Loucy (cell line): ENCODE data around the gene FZD2.

Experiments used
- H2AFZ ChIP-seq: fragments of 200-600 bp; sonication (generic); 2 replicates; pipeline ENCODE4 v1.6.0; 2016; ENCODE audit warnings: antibody characterized with exemption, mild to moderate bottlenecking, low read length, moderate library complexity
- H3F3A ChIP-seq: fragments of 200-600 bp; 2 replicates; pipeline ENCODE4 v1.6.0; 2016; ENCODE audit warnings: antibody characterized with exemption, low read depth, mild to moderate bottlenecking
- H3K27me3 ChIP-seq: fragments of 200-600 bp; sonication (generic); 2 replicates; pipeline ENCODE4 v1.6.1; 2014; ENCODE audit warnings: low read length, mild to moderate bottlenecking; ENCODE audit not compliant: insufficient read depth, poor library complexity, severe bottlenecking
- H3K36me3 ChIP-seq: fragments of 200-600 bp; sonication (generic); 2 replicates; pipeline ENCODE4 v1.6.1; 2016; ENCODE audit warnings: low read length; ENCODE audit not compliant: insufficient read depth
- H3K4me1 ChIP-seq: fragments of 200-600 bp; sonication (generic); 2 replicates; pipeline ENCODE4 v1.5.1; 2014; ENCODE audit warnings: low read length, mild to moderate bottlenecking; ENCODE audit not compliant: insufficient read depth, poor library complexity, severe bottlenecking
- H3K4me2 ChIP-seq: fragments of 200-600 bp; sonication (generic); 2 replicates; pipeline ENCODE4 v1.6.0; 2014; ENCODE audit warnings: antibody characterized with exemption, low read length, low read depth, mild to moderate bottlenecking; ENCODE audit not compliant: poor library complexity, severe bottlenecking
- H3K4me3 ChIP-seq: fragments of 200-600 bp; sonication (generic); 2 replicates; pipeline ENCODE4 v1.5.1; 2014; ENCODE audit warnings: low read length, mild to moderate bottlenecking, mixed read lengths; ENCODE audit not compliant: poor library complexity, severe bottlenecking
- H3K79me2 ChIP-seq: fragments of 200-600 bp; sonication (generic); 2 replicates; pipeline ENCODE4 v1.6.1; 2014; ENCODE audit warnings: low read length; ENCODE audit not compliant: insufficient read depth
- H3K9ac ChIP-seq: fragments of 200-600 bp; sonication (generic); 2 replicates; pipeline ENCODE4 v1.6.0; 2014; ENCODE audit warnings: mild to moderate bottlenecking, low read depth, low read length, moderate library complexity; ENCODE audit not compliant: poor library complexity, severe bottlenecking
- H3K9me2 ChIP-seq: fragments of 200-600 bp; sonication (generic); replicated peaks from 2 replicates; pipeline ENCODE4 v1.6.1; 2016; ENCODE audit warnings: low read depth, low read length, mixed read lengths
- H3K9me3 ChIP-seq: fragments of 200-600 bp; sonication (generic); 2 replicates; pipeline ENCODE4 v1.6.1; 2014; ENCODE audit warnings: mild to moderate bottlenecking, antibody characterized with exemption, low read length, low read depth; ENCODE audit not compliant: insufficient read depth
- H4K20me1 ChIP-seq: fragments of 200-600 bp; sonication (generic); 2 replicates; pipeline ENCODE4 v1.6.0; 2014; ENCODE audit warnings: antibody characterized with exemption, low read length, mild to moderate bottlenecking; ENCODE audit not compliant: insufficient read depth, poor library complexity, severe bottlenecking
- CTCF ChIP-seq: fragments of 200-600 bp; sonication (generic); conservative IDR thresholded peaks from 2 replicates; pipeline ENCODE4 v1.5.1; 2014; ENCODE audit warnings: mild to moderate bottlenecking, antibody characterized with exemption, low read length
- EZH2phosphoT487 ChIP-seq: fragments of 200-600 bp; IDR thresholded peaks from 2 replicates; pipeline ENCODE4 v1.6.1; 2018; ENCODE audit warnings: antibody characterized with exemption, mild to moderate bottlenecking, moderate library complexity, borderline replicate concordance

Gene FZD2

DNA sequence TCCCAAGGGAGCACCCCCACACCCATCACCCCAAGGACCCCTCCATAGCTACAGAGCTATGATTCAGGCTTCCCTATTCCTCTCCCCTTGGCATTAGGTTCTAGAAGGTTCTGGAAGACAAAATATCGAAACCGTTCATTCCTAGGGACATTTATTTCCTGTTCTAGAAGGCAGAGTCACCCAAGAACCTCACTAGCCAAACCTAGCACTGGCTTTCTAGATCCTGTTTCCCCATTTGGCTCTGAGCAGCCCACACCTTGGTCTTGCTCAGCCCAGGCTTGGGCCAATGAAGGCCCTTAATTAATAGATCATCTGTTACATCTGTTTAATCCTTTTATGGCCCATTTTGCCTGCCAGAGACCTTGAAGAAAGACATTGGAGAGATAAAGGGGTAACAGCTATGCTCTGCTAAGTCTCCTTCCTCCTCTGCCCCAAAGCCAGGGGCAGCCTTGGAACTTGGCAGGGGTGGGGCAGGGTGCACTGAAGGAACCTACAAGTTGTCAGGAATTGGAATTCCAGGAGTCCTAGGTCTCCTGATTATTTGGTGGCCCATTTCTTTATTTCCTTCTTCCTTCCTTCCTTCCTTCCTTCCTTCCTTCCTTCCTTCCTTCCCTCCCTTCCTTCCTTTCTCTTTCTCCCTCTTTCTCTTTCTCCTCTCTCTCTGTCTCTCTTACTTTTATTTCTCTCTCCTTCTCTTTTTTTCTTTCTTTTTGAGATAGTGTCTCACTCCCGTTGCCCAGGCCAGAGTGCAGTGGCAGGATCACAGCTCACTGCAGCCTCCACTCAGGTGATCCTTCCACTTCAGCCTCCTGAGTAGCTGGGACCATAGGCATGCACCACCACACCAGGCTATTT is 8.7 kb upstream of the FZD2 start:
- H3F3A ChIP-seq = no peaks in the 10 kb centered on the region
- TF ChIP-seq CTCF (no peak), EZH2phosphoT487 (no peak)
- no peaks in the 10 kb centered on the region for H3K79me2 ChIP-seq
- H3K9me2 ChIP-seq = no peaks in the 10 kb centered on the region
- H3K4me3 ChIP-seq = no peak overlapping the region
- H4K20me1 ChIP-seq = no peaks in the 10 kb centered on the region
- peak overlapping the region; percentile 38; the same call in 1 of the 2 replicates for H2AFZ ChIP-seq
- peak overlapping the region; percentile 35 for H3K9ac ChIP-seq
- no peak overlapping the region for H3K4me2 ChIP-seq
- H3K27me3 ChIP-seq = no peaks in the 10 kb centered on the region
- H3K9me3 ChIP-seq = no peaks in the 10 kb centered on the region
- H3K36me3 ChIP-seq = no peaks in the 10 kb centered on the region
- H3K4me1 ChIP-seq = peaks cover 30% of the 10 kb centered on the region

DNA sequence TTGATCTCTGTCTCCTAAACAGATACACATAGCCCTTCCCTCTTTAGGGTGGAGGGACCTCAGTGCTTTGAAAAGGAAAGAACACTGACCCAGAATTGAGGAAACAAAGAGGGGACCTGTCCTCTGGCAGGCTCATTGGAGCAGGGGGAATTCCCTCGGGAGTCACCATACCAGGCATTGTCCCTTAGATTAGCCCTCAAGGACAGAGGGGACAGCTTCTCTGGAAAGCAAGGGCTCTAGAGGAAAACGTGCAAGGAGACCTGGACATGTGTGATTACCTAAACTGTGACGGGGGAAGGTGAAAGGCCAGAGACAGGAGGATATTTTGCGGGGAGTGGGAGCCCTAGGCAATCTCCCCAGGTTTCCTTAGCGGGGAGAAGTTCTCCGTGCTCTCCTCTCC is 7.6 kb upstream of the FZD2 start:
- H3K4me2 ChIP-seq = no peak overlapping the region
- H3K9ac ChIP-seq = no peak overlapping the region
- peaks cover 25% of the 10 kb centered on the region for H3K4me1 ChIP-seq

DNA sequence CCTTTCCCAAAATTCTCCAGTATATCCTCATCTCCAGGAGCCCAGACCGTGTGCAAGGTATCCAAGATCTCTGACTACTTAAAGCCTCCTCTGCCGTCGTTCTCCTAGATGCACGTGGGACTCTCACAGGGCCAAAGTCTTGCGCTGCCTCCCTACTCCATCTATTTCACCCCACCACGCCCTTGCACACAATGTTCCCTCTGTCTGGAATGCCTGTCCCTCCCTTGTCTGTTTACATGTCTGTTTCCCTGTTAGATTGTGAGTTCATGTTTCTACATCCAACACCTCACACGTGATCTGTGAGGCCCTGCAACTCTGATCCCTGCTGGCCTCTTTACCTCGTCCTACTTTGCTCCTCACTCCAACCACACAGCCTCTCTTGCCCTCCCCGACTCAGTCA is 4.9 kb upstream of the FZD2 start:
- H3K27me3 ChIP-seq = no peaks in the 10 kb centered on the region
- H2AFZ ChIP-seq = no peak overlapping the region
- H3K36me3 ChIP-seq = no peaks in the 10 kb centered on the region
- no peak overlapping the region for H3K9ac ChIP-seq
- no peaks in the 10 kb centered on the region for H4K20me1 ChIP-seq
- no peaks in the 10 kb centered on the region for H3K79me2 ChIP-seq
- no peaks in the 10 kb centered on the region for H3K9me3 ChIP-seq
- H3K9me2 ChIP-seq = no peaks in the 10 kb centered on the region
- H3K4me2 ChIP-seq = no peak overlapping the region
- H3F3A ChIP-seq = no peaks in the 10 kb centered on the region
- H3K4me1 ChIP-seq = peaks cover 26% of the 10 kb centered on the region
- no peak overlapping the region for H3K4me3 ChIP-seq
- TF ChIP-seq CTCF (no peak), EZH2phosphoT487 (no peak)

More for the DNA sequence above, 7.6 kb upstream of the FZD2 start:
- no peaks in the 10 kb centered on the region for H3K27me3 ChIP-seq
- H3F3A ChIP-seq = no peaks in the 10 kb centered on the region
- no peak overlapping the region for H3K4me3 ChIP-seq
- 0 out of 2 replicates have a peak overlapping the region, but pooled peaks have one; percentile 29 for H2AFZ ChIP-seq
- no peaks in the 10 kb centered on the region for H3K36me3 ChIP-seq
- no peaks in the 10 kb centered on the region for H3K79me2 ChIP-seq
- no peak for TF ChIP-seq CTCF
- no peak for TF ChIP-seq EZH2phosphoT487
- H3K9me3 ChIP-seq = no peaks in the 10 kb centered on the region
- H3K9me2 ChIP-seq = no peaks in the 10 kb centered on the region
- H4K20me1 ChIP-seq = no peaks in the 10 kb centered on the region
